GM12875 (cell line): Measurements from ENCODE around the gene MINAR1.

Source experiments
- H3K4me3 ChIP-seq: one replicate; pipeline ENCODE4 v1.5.1; 2011; ENCODE audit warnings: low read depth, low read length, control low read depth
- CTCF ChIP-seq: IDR thresholded peaks from 2 replicates; pipeline ENCODE4 v1.5.1; 2011; ENCODE audit warnings: low read depth, mild to moderate bottlenecking, control low read depth, inconsistent platforms, low read length, moderate library complexity, borderline replicate concordance; ENCODE audit not compliant: insufficient read depth

Gene MINAR1

GRCh38 chr15:79481793-79482192 is 49.7 kb downstream of the MINAR1 start:
- no peak overlapping the region for H3K4me3 ChIP-seq
- TF ChIP-seq CTCF, result no peak
